Measurements from ENCODE around the gene TMEM39B. TPM values are rescaled to one million over a fixed set of nuclear protein-coding genes. Genes with fewer than 3 reads are reported as not detected.

Gene TMEM39B
- polyA plus RNA-seq, 4 donors, result 17.9 to 25.5 (median 20.4) TPM

- DNase-seq (ENCODE audit: low read depth in 4 of 4, low spot score in 2 of 4), result no peak
These were observed 78.1 kb downstream of the TMEM39B start for GRCh38 chr1:32150847-32151246.

GRCh38 chr1:32151319-32151787, 78.6 kb downstream of the TMEM39B start:
- no peak for DNase-seq (ENCODE audit: low read depth in 4 of 4, low spot score in 2 of 4)

Other genes with a start within 250 kb of the TMEM39B start
- 100 to 1,000 TPM; 164 to 238 (median 225) TPM for gene PTP4A2, start 134.6 kb upstream of the TMEM39B start, polyA plus RNA-seq (ENCODE audit: insufficient read length in 4 of 4)
- gene KHDRBS1, start 59.1 kb upstream of the TMEM39B start, polyA plus RNA-seq (ENCODE audit: insufficient read length in 4 of 4), result 100 to 1,000 TPM; 229 to 267 (median 247) TPM
- 10 to 100 TPM; 27.8 to 36.3 (median 35.9) TPM for gene KPNA6, start 35.1 kb downstream of the TMEM39B start, polyA plus RNA-seq (ENCODE audit: insufficient read length in 4 of 4)
- gene TXLNA, start 106.7 kb downstream of the TMEM39B start, polyA plus RNA-seq (ENCODE audit: insufficient read length in 4 of 4), result 10 to 100 TPM; 43.3 to 49.8 (median 45.9) TPM
- gene CCDC28B, start 127.7 kb downstream of the TMEM39B start, polyA plus RNA-seq (ENCODE audit: insufficient read length in 4 of 4), result 10 to 100 TPM; 21.0 to 30.9 (median 27.7) TPM
- gene IQCC, start 132.7 kb downstream of the TMEM39B start, polyA plus RNA-seq (ENCODE audit: insufficient read length in 4 of 4), result 10 to 100 TPM in 2 of 4 donors, 1 to 10 TPM in 2; 6.8 to 10.7 (median 8.7) TPM
- 1 to 10 TPM in 2 of 4 donors, under 1 TPM in 2; 0.21 to 2.4 (median 1.4) TPM for gene DCDC2B, start 136.2 kb downstream of the TMEM39B start, polyA plus RNA-seq (ENCODE audit: insufficient read length in 4 of 4)
- 10 to 100 TPM; 20.2 to 32.3 (median 27.1) TPM for gene TMEM234, start 149.4 kb downstream of the TMEM39B start, polyA plus RNA-seq (ENCODE audit: insufficient read length in 4 of 4)
- gene EIF3I, start 149.5 kb downstream of the TMEM39B start, polyA plus RNA-seq (ENCODE audit: insufficient read length in 4 of 4), result 100 to 1,000 TPM; 147 to 179 (median 174) TPM
- 10 to 100 TPM in 2 of 4 donors, 1 to 10 TPM in 2; 8.6 to 12.5 (median 10.0) TPM for gene FAM167B, start 174.3 kb downstream of the TMEM39B start, polyA plus RNA-seq (ENCODE audit: insufficient read length in 4 of 4)
- 1 to 10 TPM; 4.3 to 6.9 (median 6.1) TPM for gene LCK, start 178.3 kb downstream of the TMEM39B start, polyA plus RNA-seq (ENCODE audit: insufficient read length in 4 of 4)
- 100 to 1,000 TPM; 159 to 219 (median 180) TPM for gene HDAC1, start 219.1 kb downstream of the TMEM39B start, polyA plus RNA-seq (ENCODE audit: insufficient read length in 4 of 4)